ENCODE results near the gene HMG20A. TPM values are rescaled to one million over a fixed set of nuclear protein-coding genes. Genes with fewer than 3 reads are reported as not detected.
A peak's percentile ranks its signal among the peaks of the same experiment; 100 is the strongest.
"Not testable (repeated sequence)": the region's sequence is repeated elsewhere in the genome, so short reads cannot be mapped to it uniquely, and the experiment has no call there.

Gene HMG20A
- total RNA-seq (2014; rRNA removed; shearing (Covaris generic)): 14.6 and 16.4 TPM in 2 replicates

DNA sequence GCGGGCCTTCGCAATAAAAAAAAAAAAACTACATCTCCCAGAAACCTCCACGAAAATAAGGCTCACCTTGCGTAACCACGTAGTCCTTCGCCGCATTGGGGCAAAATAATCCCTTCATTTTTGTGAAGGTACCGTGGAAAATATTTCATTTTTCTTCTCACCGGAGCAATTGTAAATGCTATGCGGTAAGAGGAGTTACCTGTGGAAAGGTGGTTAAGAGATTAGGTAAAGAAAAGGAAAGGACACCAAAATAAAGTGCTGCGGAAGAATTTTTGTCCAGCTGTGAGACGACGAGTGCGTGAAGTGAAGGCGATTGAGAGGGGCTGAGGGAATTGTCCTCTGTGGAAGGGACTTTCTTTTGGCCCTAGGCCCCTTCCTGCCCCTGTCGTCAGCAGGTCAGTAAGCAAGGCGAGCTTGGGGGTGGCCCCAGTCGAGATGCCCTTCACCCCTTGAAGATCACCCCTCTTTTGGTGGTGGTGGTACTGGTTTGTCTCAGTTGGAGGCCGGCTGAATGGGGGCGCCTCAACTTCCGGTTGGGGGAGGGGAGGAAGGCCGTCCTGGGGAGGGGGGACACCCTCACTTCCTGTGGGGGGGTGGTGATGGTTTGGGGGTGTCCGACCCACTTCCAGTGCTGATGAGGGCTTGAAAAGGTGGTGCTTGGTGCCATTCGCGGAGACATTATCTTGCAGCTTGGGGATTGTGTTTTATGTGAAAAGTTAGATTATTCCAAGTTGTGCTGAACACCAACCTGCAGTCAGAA lies at the start of gene HMG20A:
HMG20A (plus strand) TSS at position 279 of the 760 bp plus-strand sequence. CDS start 37,520 bp downstream, outside the sequence.
- DNase-seq (ENCODE audit: low read depth): peak; percentile 52

GRCh38 chr15:77371850-77372563 lies 48.7 kb upstream of the HMG20A start:
- no peak for DNase-seq (ENCODE audit: low read depth)

DNA sequence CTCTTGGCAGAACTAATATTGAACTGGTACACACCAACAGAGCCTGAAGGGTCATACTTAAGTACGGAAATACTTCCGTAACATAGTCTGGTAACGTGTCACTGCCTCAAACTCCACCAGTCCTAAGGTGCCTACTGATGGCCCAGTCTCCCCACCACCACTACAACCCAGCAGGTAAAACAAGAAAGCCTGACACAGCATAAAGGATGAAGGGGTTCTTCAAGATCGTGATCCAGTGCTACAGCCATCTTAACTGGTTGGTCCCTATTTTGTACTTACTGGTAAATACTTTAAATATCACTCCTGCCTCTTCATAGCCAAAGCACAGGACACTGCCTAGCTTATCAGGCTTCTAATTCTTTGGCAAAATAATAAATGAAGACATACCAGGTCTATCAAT lies 47.2 kb upstream of the HMG20A start:
- no peak for DNase-seq (ENCODE audit: low read depth)

DNA sequence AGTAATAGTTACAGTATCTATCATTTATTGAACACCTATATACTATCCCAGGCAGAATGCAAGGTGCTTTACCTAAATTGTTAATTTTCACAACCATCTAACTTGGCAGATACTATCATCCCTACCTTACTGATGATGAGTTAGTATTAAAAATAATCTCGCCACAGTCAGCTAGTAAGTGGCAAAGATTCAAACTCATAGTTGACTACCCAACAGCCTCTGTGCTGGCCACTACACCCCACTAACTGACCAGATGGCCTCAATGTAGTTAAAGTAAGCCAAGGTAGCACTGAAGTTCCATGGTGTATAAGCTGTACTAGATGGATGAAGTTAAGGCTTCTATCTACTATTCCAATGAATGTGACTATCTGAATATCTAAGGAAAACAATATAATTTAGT lies 45.6 kb upstream of the HMG20A start:
- DNase-seq (ENCODE audit: low read depth): no peak

DNA sequence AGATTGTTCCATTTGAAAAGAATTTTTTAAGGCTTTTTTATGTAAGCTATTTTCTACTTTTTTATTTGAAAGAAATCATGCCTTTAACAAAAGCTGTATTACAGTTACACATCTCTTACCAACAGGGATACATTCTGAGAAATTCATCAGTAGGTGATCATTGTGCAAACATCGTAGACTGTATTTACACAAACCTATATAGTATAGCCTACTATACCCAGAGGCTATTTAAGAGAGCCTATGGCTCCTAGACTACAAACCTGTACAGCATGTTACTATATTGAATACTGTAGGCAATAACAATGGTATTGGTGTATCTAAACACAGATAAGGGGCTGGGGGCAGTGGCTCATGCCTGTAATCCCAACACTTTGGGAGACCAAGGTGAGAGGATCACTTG lies 43.9 kb upstream of the HMG20A start:
- no peak for DNase-seq (ENCODE audit: low read depth)

- DNase-seq (ENCODE audit: low read depth): no peak
These were observed 40.7 kb upstream of the HMG20A start for GRCh38 chr15:77380033-77380432.

DNA sequence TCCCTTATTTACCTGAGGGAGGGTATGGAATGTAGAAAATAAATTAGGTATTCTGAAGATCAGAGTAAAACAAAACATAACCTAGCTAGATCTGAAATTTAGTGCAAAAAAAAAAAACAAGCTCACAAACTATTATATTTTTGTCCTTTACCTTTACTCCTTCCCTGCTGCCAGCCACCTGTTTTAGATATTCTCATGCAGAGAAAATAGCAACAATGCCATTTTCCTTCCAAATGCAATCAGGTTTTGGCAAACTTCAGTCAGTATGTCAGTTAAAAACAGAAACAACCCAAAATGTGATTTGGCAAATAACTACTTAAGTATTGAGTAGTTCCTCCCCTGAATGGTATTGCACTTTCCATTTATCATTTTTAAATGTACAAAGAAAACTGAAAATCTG lies 36.6 kb upstream of the HMG20A start:
- DNase-seq (ENCODE audit: low read depth): no peak

DNA sequence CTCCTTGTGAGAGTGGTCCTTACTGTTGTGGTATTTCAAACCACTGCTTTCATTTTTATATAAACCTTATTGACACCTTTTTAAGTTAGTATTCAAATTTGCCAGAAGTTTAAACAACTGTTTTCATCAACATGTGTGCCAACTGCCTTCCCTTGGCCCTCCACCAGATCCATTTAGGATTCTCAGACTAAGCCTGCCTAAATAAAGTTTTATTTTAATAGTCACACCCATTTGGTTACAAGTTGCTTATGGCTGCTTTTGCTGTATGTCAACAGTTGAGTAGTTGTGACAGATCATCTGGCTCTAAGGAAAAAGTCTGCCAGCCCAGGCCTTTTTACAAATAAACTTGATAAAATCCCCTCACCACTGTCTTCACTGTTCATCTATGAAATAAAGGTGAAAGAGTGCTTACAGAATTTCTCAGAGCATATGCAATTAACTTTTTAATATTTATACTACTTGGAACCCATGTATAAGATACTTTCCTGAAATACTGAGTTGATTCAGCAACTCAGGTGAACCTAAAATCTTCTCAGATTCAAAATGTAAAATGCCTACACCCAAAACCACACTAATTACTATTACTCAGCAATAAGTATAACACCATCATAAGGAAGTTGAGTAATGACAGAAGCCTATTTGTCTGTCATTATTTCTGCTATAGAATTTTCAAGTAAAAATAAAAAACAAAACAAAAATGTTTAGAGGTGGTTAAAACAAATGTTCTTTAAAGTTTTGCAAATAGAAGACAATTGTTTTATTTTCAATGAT lies 35.9 kb upstream of the HMG20A start:
- DNase-seq (ENCODE audit: low read depth): no peak

- no peak for DNase-seq (ENCODE audit: low read depth)
These were observed 34.1 kb upstream of the HMG20A start for GRCh38 chr15:77386626-77387025.

DNA sequence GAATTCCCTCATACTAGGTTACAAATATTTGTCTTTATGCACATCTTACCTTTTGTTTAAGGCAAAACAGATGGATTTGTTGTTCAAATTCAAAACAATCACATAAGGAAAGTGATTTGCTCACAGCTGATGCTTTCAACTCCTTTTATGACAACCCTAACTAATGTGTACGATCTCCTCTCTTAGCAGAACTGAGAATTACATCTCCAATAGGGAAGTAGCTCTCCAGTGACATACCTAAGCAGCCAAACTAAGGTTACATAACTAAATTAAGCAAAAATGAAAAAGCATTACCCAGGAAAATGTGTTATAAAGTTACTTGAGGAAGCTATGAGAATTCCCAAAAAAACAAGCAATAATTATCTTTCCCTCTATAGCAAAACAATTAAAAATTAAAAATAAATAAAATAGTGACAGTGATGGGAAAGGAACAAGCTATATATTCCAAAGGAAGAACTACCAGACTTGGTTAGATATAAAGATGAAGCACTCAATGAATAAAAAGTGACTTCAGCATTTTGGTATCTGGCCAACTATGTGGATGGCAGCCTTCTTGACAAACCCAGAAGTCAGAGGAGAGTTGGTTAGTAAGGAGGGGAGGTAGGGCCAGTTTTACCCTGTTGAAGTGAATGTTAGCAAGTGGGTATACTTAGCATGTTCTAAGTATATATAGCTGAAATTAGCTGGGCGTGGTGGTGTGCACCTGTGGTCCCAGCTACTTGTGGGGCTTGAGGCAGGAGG lies 33.2 kb upstream of the HMG20A start:
- DNase-seq (ENCODE audit: low read depth): no peak

GRCh38 chr15:77391372-77391951 lies 29.2 kb upstream of the HMG20A start:
- no peak for DNase-seq (ENCODE audit: low read depth)

DNA sequence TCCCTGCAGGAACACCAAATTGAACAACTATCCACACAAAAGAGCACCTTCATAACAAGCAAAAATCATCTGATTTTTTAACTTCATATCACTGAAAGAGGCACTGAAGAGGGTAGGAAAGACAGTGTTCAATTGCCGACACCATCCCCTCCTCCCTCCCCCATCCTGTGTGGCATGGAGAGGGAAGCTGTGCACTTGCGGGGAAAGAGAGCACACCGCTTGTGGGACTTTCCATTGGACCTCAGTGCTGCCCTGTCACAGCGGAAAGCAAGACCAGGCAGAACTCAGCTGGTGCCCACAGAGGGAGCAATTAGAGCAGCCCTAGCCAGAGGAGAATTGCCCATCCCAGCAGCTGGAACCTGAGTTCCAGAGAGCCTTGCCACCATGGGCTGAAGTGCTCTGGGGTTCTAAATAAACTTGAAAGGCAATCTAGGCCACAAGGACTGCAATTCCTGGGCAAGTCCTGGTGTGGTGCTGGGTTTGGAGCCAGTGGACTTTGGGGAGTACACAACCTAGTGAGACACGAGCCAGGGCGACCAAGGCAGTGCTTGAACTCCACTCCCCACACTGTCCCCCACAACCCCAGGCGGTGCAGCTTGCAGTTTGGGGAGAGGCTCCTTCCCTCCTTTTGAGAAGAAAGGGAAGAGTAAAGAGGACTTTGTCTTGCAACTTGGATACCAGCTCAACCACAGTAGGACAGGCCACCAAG lies 27.8 kb upstream of the HMG20A start:
- DNase-seq (ENCODE audit: low read depth): no peak

GRCh38 chr15:77393471-77393840 lies 27.2 kb upstream of the HMG20A start:
- no peak for DNase-seq (ENCODE audit: low read depth)

GRCh38 chr15:77395013-77395774 lies 25.5 kb upstream of the HMG20A start:
- no peak for DNase-seq (ENCODE audit: low read depth)

DNA sequence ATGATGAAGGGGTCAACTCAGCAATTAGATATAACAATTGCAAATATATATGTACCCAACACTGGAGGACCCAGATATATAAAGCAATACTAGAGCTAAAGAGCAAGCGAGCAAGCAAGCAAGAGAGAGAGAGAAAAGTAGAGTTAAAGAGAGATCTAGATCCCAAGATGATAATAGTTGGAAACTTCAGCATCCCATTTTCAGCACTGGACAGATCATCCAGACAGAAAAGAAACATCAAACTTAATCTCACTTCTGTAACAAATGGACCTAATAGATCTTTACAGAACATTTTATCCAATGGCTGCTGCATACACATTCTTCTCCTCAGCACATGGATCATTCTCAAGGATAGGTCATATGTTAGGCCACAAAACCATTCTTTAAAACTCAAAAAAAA lies 24.0 kb upstream of the HMG20A start:
- DNase-seq (ENCODE audit: low read depth): no peak

DNA sequence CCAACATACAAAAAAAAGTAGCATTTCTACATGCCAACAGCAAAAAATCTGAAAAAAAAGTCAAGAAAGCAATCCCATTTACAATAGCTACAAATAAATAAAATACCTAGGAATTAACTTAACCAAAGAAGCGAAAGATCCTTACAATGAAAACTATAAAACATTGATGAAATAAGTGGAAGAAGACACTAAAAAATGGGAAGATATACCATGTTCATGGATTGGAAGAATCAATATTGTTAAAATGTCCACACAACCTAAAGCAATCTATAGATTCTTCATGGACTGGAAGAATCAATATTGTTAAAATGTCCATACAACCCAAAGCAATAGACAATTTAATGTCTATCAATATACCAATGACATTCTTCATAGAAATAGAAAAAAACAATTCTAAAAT lies 21.8 kb upstream of the HMG20A start:
- DNase-seq (ENCODE audit: low read depth): no peak

- DNase-seq (ENCODE audit: low read depth): no peak
These were observed 20.4 kb upstream of the HMG20A start for GRCh38 chr15:77400258-77400657.

- peak; percentile 22 for DNase-seq (ENCODE audit: low read depth)
These were observed 17.8 kb upstream of the HMG20A start for GRCh38 chr15:77402740-77403379.

GRCh38 chr15:77406173-77406759 lies 14.4 kb upstream of the HMG20A start:
- DNase-seq (ENCODE audit: low read depth): not testable (repeated sequence)

All from Daoy (cell line).